Testis (tissue), 2 donors: ENCODE measurements around the gene NFIX.

Experiments used
- POLR2A ChIP-seq: fragments of 450-650 bp; IDR thresholded peaks from one replicate; pipeline ENCODE4 v1.6.1; 2017; ENCODE audit warnings: antibody characterized with exemption, mild to moderate bottlenecking, moderate library complexity
- TF ChIP-seq, protein P1 (sequence below), 3 experiments: fragments of 450-650 bp in 2 of 3; fragments of 200-600 bp in 1 of 3; sonication (generic) in 1 of 3; IDR thresholded peaks; one replicate each; pipeline ENCODE4 v1.5.1; 2016 to 2019; ENCODE audit warnings: antibody characterized with exemption in 3 of 3, mild to moderate bottlenecking in 2 of 3, moderate library complexity in 1 of 3

- TF ChIP-seq, protein P1, sequence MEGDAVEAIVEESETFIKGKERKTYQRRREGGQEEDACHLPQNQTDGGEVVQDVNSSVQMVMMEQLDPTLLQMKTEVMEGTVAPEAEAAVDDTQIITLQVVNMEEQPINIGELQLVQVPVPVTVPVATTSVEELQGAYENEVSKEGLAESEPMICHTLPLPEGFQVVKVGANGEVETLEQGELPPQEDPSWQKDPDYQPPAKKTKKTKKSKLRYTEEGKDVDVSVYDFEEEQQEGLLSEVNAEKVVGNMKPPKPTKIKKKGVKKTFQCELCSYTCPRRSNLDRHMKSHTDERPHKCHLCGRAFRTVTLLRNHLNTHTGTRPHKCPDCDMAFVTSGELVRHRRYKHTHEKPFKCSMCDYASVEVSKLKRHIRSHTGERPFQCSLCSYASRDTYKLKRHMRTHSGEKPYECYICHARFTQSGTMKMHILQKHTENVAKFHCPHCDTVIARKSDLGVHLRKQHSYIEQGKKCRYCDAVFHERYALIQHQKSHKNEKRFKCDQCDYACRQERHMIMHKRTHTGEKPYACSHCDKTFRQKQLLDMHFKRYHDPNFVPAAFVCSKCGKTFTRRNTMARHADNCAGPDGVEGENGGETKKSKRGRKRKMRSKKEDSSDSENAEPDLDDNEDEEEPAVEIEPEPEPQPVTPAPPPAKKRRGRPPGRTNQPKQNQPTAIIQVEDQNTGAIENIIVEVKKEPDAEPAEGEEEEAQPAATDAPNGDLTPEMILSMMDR (IDR thresholded peaks at IDR 0.05) = no peak
- no peak for TF ChIP-seq POLR2A
Measured at GRCh38 chr19:12990431-12990830, 4.8 kb upstream of the NFIX start.
